ENCODE data around the gene ADPRH. TPM values are rescaled to one million over a fixed set of nuclear protein-coding genes. Genes with fewer than 3 reads are reported as not detected.
"Not testable (repeated sequence)": the region's sequence is repeated elsewhere in the genome, so short reads cannot be mapped to it uniquely, and the experiment has no call there.

Gene ADPRH
- total and polyA plus RNA-seq, 8 donors: 0.89 to 21.4 (median 2.5) TPM; not detected in 1

DNA sequence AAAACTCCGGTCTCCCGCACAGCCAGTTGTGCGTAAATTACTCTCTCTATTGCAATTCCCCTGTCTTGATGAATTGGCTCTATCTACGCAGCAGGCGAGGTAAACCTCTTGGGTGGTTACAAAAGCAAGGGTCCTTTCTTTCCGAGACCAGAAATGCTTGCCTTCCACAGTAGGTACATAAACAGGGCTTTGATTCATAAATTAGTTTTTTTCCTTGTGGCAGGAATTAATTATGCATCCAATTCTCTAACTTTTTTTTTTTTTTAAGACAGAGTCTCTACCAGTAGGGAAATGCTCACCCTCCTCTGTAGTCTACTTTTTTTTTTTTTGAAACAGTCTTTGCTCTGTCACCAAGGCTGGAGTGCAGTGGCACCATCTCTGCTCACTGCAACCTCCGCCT lies 36.1 kb upstream of the ADPRH start:
- no peak for TF ChIP-seq POLR2AphosphoS5 (IDR thresholded peaks at IDR 0.05)
- no peak for TF ChIP-seq EP300 (IDR thresholded peaks at IDR 0.05)
- TF ChIP-seq POLR2A (IDR thresholded peaks at IDR 0.05): no peak
- TF ChIP-seq, protein P1, sequence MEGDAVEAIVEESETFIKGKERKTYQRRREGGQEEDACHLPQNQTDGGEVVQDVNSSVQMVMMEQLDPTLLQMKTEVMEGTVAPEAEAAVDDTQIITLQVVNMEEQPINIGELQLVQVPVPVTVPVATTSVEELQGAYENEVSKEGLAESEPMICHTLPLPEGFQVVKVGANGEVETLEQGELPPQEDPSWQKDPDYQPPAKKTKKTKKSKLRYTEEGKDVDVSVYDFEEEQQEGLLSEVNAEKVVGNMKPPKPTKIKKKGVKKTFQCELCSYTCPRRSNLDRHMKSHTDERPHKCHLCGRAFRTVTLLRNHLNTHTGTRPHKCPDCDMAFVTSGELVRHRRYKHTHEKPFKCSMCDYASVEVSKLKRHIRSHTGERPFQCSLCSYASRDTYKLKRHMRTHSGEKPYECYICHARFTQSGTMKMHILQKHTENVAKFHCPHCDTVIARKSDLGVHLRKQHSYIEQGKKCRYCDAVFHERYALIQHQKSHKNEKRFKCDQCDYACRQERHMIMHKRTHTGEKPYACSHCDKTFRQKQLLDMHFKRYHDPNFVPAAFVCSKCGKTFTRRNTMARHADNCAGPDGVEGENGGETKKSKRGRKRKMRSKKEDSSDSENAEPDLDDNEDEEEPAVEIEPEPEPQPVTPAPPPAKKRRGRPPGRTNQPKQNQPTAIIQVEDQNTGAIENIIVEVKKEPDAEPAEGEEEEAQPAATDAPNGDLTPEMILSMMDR (IDR thresholded peaks at IDR 0.05): no peak
- no peaks in the 10 kb centered on the region for H3K9me3 ChIP-seq
- H3K4me3 ChIP-seq: no peak overlapping the region
- no peaks in the 10 kb centered on the region for H3K4me1 ChIP-seq
- intact Hi-C loops (cut with DNase I; ENCODE audit: low total_unique reads): no loop called here
- no peak for DNase-seq
- no peak overlapping the region for H3K27ac ChIP-seq
- H3K27me3 ChIP-seq: no peaks in the 10 kb centered on the region
- WGBS, 5 donors: 82 to 94% (median 87%) methylated on average over 7 of the region's 7 CpGs
- H3K36me3 ChIP-seq: no peaks in the 10 kb centered on the region

DNA sequence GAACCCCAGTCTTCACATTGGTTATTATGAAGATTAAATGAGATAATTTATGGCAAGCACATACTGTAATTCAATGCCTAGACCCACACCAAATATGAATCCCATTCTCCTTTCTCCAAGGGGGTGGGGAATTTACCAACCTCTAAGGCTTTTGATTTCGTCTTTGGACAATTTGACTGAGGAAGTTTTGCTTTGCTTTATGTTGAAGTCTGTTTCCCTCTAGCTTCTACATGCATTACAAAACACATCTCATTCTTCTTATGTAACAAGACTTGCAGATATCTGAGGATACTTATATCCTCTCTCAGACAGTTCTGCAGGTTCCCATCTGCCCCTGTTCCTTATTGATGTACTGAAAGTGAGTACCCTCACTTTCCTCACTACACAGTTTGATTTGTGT lies 32.1 kb upstream of the ADPRH start:
- 83 to 92% (median 85%) methylated on average over 1 of the region's 1 CpG for WGBS, 5 donors
- no peak for TF ChIP-seq POLR2AphosphoS5 (IDR thresholded peaks at IDR 0.05)
- no peak for TF ChIP-seq EP300 (IDR thresholded peaks at IDR 0.05)
- TF ChIP-seq, protein P1 (IDR thresholded peaks at IDR 0.05): no peak
- no peak for TF ChIP-seq POLR2A (IDR thresholded peaks at IDR 0.05)
- H3K9me3 ChIP-seq: no peaks in the 10 kb centered on the region
- no peaks in the 10 kb centered on the region for H3K4me1 ChIP-seq
- no peak overlapping the region for H3K4me3 ChIP-seq
- no peaks in the 10 kb centered on the region for H3K27me3 ChIP-seq
- intact Hi-C loops (cut with DNase I; ENCODE audit: low total_unique reads): no loop called here
- no peaks in the 10 kb centered on the region for H3K36me3 ChIP-seq
- DNase-seq: no peak
- H3K27ac ChIP-seq: no peak overlapping the region

DNA sequence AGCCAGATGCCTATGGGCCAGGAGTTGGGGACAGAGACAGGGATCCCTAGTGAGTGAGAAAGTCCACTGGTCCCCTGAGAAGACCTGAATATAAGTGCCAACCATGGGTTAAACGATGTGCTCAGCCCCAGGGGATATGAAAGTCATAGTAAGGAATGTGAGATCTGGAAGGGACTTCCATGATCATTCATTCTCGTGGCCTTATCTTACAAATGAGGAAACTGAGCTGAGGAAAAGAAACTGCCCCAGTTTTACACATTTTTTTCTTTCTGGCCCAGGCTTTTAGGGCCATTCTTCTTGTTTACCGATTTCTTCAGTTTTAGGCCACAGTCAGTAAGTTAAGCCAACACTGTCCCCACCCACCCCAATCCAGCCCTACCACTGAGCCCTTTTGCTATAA lies 31.0 kb upstream of the ADPRH start:
- TF ChIP-seq POLR2A (IDR thresholded peaks at IDR 0.05) (no peak), POLR2AphosphoS5 (IDR thresholded peaks at IDR 0.05) (no peak), EP300 (IDR thresholded peaks at IDR 0.05) (no peak)
- TF ChIP-seq, protein P1 (IDR thresholded peaks at IDR 0.05): no peak
- H3K27ac ChIP-seq: no peak overlapping the region
- no peaks in the 10 kb centered on the region for H3K36me3 ChIP-seq
- no peak overlapping the region for H3K4me3 ChIP-seq
- no peak for DNase-seq
- no peaks in the 10 kb centered on the region for H3K27me3 ChIP-seq
- intact Hi-C loops (cut with DNase I; ENCODE audit: low total_unique reads): no loop called here
- H3K4me1 ChIP-seq: no peaks in the 10 kb centered on the region
- 44 to 73% (median 63%) methylated on average over 3 of the region's 3 CpGs for WGBS, 5 donors
- no peaks in the 10 kb centered on the region for H3K9me3 ChIP-seq

DNA sequence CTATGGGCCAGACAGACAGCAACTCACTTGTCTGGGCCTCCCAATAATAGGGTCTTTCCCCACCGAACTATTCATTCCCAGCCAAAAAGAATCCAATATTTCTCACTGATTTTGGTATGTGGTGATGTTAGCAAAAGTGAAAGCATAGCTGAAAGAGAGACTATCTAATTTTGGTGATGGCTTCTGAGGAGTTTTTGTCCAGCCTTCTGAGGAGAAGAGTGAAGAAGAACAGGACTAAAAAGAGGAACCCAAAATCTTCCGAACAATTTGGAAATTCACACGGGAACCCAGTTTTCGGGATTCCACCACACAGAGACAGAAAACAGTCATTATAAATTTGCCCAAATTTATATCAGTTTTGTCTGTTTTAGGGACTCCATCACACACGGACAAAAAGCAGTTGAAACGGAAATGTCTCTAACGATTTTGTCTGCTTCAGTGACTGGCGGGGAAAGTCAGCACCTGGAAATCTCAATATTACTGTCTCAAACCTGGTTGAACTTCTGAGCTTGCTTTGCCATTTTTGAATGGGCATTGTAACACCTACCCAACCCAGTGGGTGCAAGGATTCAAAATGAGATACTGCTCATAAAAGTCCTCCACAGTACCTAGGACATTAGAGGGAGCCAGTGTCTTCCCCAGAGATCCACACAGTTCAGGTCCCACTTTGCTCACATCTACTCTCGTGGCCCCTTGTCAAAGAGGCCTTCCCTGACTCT lies 28.9 kb upstream of the ADPRH start:
- no peak overlapping the region for H3K4me3 ChIP-seq
- H3K27me3 ChIP-seq: no peaks in the 10 kb centered on the region
- TF ChIP-seq POLR2AphosphoS5 (IDR thresholded peaks at IDR 0.05) (no peak), EP300 (IDR thresholded peaks at IDR 0.05) (no peak), POLR2A (IDR thresholded peaks at IDR 0.05) (no peak)
- no peaks in the 10 kb centered on the region for H3K36me3 ChIP-seq
- H3K4me1 ChIP-seq: no peaks in the 10 kb centered on the region
- DNase-seq: no peak
- no peak overlapping the region for H3K27ac ChIP-seq
- 92 to 95% (median 93%) methylated on average over 9 of the region's 9 CpGs for WGBS, 5 donors
- intact Hi-C loops (cut with DNase I; ENCODE audit: low total_unique reads): no loop called here
- H3K9me3 ChIP-seq: no peaks in the 10 kb centered on the region

DNA sequence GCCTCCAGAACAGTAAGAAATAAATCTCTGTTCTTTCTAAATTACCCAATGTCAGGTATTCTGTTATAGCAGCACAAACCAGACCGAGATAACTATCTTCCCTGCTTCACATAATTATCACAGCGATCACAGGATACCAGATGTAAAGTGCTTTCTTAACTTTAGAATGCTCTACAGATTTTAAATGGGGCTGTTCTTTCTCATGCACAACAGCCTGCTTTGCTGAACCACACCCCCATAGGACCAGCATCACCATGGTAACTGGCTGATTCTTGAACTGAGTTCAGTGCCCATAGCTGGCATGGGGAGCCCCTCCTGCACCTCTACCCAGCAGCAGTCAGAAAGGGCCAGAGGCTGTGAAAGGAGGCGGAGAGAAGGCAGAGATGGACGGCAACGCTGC lies 27.7 kb upstream of the ADPRH start:
- H3K27ac ChIP-seq: no peak overlapping the region
- intact Hi-C loops (cut with DNase I; ENCODE audit: low total_unique reads): no loop called here
- DNase-seq: no peak
- TF ChIP-seq, protein P1 (IDR thresholded peaks at IDR 0.05): no peak
- no peak for TF ChIP-seq POLR2A (IDR thresholded peaks at IDR 0.05)
- no peak for TF ChIP-seq EP300 (IDR thresholded peaks at IDR 0.05)
- TF ChIP-seq POLR2AphosphoS5 (IDR thresholded peaks at IDR 0.05): no peak
- no peaks in the 10 kb centered on the region for H3K4me1 ChIP-seq
- 86 to 95% (median 88%) methylated on average over 5 of the region's 5 CpGs for WGBS, 5 donors
- H3K4me3 ChIP-seq: no peak overlapping the region
- H3K27me3 ChIP-seq: no peaks in the 10 kb centered on the region
- no peaks in the 10 kb centered on the region for H3K9me3 ChIP-seq
- H3K36me3 ChIP-seq: no peaks in the 10 kb centered on the region

DNA sequence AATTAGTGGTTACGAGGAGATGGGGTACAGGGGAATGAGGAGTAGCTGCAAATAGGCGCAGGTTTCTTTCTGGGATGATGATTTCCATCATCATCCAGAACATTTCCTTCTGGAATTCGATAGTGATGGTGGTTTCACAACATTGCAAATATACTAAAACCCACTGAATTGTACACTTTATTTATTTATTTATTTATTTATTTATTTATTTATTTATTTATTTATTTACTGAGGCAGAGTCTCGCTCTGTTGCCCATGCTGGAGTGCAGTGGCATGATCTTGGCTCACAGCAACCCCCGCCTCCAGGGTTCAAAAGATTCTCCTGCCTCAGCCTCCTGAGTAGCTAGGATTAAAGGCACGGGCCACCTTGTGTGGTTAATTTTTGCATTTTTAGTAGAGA lies 26.4 kb upstream of the ADPRH start:
- intact Hi-C loops (cut with DNase I; ENCODE audit: low total_unique reads); H3K9me3 ChIP-seq; H3K27me3 ChIP-seq; DNase-seq; H3K4me1 ChIP-seq; H3K4me3 ChIP-seq; H3K36me3 ChIP-seq; H3K27ac ChIP-seq: not testable (repeated sequence)
- 90 to 96% (median 93%) methylated on average over 6 of the region's 6 CpGs for WGBS, 5 donors
